Activated CD4-positive, alpha-beta T cell treated with anti-CD3 and anti-CD28 coated beads, Interleukin-2, amount 10 ng/mL, durations not matched to agents 24 days and 14 days (primary cell): ENCODE results near the gene IGSF5. TPM values are rescaled to one million over a fixed set of nuclear protein-coding genes. Genes with fewer than 3 reads are reported as not detected.

Source experiments
- DNase-seq: peaks from one replicate; pipeline ENCODE4 v3.0.0; 2022
- H3K27ac Mint-ChIP-seq: one replicate; pipeline ENCODE4 v1.8.0; 2022; ENCODE audit warnings: mild to moderate bottlenecking, mixed read lengths
- H3K27me3 Mint-ChIP-seq: one replicate; pipeline ENCODE4 v1.8.0; 2022; ENCODE audit warnings: mixed read lengths
- H3K36me3 Mint-ChIP-seq: one replicate; pipeline ENCODE4 v1.8.0; 2022; ENCODE audit warnings: low read depth, mild to moderate bottlenecking, mixed read lengths
- H3K4me1 Mint-ChIP-seq: one replicate; pipeline ENCODE4 v1.8.0; 2021; ENCODE audit warnings: mixed read lengths
- H3K4me3 Mint-ChIP-seq: one replicate; pipeline ENCODE4 v1.8.0; 2022; ENCODE audit warnings: mild to moderate bottlenecking, moderate library complexity, mixed read lengths
- H3K9me3 Mint-ChIP-seq: one replicate; pipeline ENCODE4 v1.8.0; 2021; ENCODE audit warnings: mixed read lengths
- intact Hi-C: fragments of 100-400 bp; cut with micrococcal nuclease; formaldehyde crosslinking; loops from one replicate; pipeline ENCODE4 v1.15.1; 2023
- total RNA-seq: library from RNA; stranded (reverse); gene quantifications from 2 replicates; pipeline ENCODE4 v1.2.3, GENCODE V29; 2022

IGSF5 gene
- total RNA-seq, 1 donor from 2014 or later, result not detected

DNA sequence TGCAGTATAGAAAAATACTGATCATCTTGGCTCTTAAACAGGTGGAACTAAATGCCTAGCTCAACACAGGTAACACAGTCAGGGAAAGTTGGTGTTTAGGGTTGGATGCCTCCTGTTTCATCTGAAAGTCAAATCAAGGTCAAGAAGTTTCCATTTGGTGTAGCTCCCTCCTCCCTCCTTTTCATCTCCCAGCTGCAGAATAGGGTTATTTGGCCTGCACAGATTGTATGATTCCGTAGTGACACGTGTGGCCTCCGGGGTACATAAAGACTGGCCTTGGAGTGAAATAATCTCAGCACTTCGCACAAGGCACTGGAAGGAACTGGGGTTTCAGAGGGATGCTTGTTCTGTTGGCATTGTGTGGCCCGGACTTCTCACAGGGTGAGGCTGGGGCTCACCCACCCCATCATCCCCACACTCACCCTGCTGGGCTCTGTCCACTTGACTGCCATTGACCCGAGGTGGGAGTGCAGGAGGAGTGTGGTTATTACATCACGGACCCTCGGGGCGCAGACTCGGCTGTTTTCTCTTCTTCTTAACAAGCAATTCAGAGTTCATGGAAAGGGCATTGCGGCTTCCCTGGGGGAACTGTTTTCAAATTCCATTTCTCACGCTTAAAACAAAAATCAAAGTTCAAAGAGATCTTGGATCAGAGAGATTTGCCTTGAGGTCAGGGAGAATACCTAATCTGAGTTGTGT lies 18.4 kb downstream of the IGSF5 start:
- intact Hi-C loops, result no loop called here
- no peaks in the 10 kb centered on the region for H3K36me3 Mint-ChIP-seq
- no peak for DNase-seq
- H3K27ac Mint-ChIP-seq, result no peak overlapping the region
- no peak overlapping the region for H3K4me3 Mint-ChIP-seq
- no peaks in the 10 kb centered on the region for H3K27me3 Mint-ChIP-seq
- peaks cover 4% of the 10 kb centered on the region for H3K9me3 Mint-ChIP-seq
- H3K4me1 Mint-ChIP-seq, result no peaks in the 10 kb centered on the region

DNA sequence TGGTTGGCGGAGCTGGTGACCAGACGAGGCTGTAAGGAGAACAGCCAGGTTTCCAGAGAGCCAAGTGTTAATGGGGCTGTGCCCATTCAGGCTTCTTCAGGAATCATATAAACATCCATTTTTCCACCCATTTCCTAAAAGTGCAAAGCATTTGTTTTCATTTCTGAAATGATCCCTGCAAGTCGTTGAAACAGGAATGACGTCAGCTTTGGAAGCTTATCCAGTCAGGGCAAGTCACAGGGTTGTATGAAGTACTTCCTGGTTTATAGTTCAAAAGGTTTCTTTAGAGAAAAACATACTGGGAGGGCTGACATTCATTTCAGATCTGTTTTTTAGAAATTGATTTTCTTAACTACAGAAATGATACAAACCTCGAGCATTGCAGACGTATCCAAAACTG lies 29.2 kb downstream of the IGSF5 start:
- H3K27me3 Mint-ChIP-seq, result no peaks in the 10 kb centered on the region
- intact Hi-C loops, result no loop called here
- no peak overlapping the region for H3K27ac Mint-ChIP-seq
- H3K36me3 Mint-ChIP-seq, result no peaks in the 10 kb centered on the region
- DNase-seq, result no peak
- H3K4me1 Mint-ChIP-seq, result no peaks in the 10 kb centered on the region
- H3K9me3 Mint-ChIP-seq, result no peaks in the 10 kb centered on the region
- no peak overlapping the region for H3K4me3 Mint-ChIP-seq

DNA sequence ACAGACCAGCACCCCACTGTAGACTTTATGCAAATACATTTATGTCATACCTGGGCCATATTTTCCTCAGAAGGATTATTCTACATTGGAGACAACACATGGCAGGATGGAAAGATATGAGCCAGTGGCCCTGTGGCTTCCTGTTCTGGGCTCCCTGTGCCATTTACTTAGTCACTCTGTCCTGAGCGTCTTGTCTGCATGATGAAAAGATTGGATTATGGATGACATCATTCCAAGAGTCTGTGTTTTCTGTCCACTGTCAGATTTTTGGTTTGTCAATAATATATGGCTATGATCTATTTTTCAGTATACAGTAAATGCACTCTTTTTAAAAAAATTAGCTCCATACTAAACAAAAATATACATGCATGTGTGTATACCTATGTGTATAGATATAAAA lies 30.8 kb downstream of the IGSF5 start:
- no peaks in the 10 kb centered on the region for H3K4me1 Mint-ChIP-seq
- no peaks in the 10 kb centered on the region for H3K36me3 Mint-ChIP-seq
- H3K4me3 Mint-ChIP-seq, result no peak overlapping the region
- no peaks in the 10 kb centered on the region for H3K9me3 Mint-ChIP-seq
- no peak overlapping the region for H3K27ac Mint-ChIP-seq
- no peaks in the 10 kb centered on the region for H3K27me3 Mint-ChIP-seq
- intact Hi-C loops, result no loop called here
- DNase-seq, result no peak

DNA sequence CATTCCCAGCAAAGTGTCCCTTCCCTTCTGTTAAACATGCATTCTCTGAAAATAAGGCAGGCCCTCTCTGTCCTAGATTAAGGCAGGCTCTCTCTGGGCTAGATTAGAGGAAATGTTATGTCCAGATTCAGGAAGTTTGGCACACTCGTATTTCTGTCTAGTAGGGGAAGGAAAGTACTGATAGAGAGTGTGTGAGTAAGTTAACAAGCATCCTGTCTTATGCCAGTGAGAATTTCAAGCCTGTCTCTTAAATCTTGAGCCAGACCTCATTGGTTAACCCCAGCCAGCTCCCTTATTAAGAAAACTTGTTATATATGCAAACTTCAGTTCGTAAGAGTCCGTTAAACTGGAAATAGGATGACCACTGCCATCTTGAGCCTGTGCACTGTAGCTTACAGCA lies 31.6 kb downstream of the IGSF5 start:
- no peak overlapping the region for H3K4me3 Mint-ChIP-seq

DNA sequence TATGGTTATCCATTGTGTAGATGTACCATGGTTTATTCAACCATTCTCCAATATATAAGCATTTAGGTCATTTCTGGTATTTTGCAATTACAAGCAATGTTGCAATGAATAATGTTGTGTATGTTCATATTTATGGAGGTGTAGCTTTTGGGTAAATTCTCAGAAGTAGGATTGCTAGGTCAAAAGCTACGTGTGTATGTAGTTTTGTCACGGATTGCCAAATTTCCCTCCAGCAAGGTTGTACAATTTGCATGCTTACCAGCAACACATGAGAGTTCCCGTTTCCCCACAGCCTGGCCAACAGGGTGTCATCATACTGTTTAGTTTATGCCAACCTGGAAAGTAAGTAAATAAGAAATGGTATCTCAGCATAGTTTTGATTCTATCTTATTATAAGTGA lies 36.3 kb downstream of the IGSF5 start:
- Mint-ChIP-seq H3K36me3 (no peaks in the 10 kb centered on the region), H3K4me3 (no peak overlapping the region), H3K9me3 (no peaks in the 10 kb centered on the region), H3K4me1 (no peaks in the 10 kb centered on the region), H3K27me3 (no peaks in the 10 kb centered on the region), H3K27ac (no peak overlapping the region)
- no peak for DNase-seq
- intact Hi-C loops, result no loop called here

More for the DNA sequence above, 31.6 kb downstream of the IGSF5 start:
- no peak for DNase-seq
- no peaks in the 10 kb centered on the region for H3K36me3 Mint-ChIP-seq
- H3K9me3 Mint-ChIP-seq, result no peaks in the 10 kb centered on the region
- H3K27ac Mint-ChIP-seq, result no peak overlapping the region
- intact Hi-C loops, result no loop called here
- H3K27me3 Mint-ChIP-seq, result no peaks in the 10 kb centered on the region
- H3K4me1 Mint-ChIP-seq, result no peaks in the 10 kb centered on the region

DNA sequence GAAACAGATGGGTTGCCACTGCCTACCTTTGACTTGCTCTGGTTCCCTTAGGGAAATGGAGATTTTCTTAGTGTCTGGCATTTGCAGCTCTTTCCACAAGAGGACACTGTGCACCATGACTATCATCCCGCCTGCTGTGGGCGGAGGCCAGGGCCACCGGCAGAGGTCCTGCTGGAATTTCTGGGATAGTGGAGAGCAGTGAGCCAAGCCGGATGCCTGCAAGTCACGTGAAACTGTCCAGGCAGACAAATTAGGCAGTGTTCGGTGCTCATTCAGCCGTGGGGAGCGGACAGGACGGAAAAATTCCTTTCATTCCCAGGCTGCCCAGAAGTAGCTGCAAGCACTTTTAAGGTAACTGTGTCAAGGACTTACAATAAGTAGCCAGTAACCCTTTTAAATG lies 43.4 kb downstream of the IGSF5 start:
- Mint-ChIP-seq H3K36me3 (no peaks in the 10 kb centered on the region), H3K4me1 (no peaks in the 10 kb centered on the region), H3K27me3 (no peaks in the 10 kb centered on the region), H3K27ac (no peak overlapping the region), H3K4me3 (no peak overlapping the region), H3K9me3 (no peaks in the 10 kb centered on the region)
- no peak for DNase-seq
- intact Hi-C loops, result no loop called here

DNA sequence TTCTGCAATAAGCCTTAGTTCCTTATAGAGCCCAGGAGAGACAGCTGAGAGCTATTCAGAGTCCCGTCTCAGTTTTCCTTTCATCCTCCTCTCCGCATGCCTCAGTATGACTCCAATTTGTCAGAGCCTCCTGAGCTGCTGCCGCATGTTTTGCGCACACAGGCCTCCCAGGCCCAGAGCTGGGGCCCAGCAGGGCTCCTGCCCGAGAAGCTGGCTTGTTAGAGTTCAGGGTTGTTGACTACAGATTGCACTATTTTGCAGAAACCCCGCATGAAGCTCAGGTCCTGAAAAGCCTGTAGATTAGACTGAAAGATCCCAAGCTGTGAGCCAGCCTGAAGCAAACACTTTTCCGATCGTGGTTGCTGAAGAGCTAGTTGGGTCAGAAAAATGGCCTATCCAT lies 51.5 kb downstream of the IGSF5 start:
- Mint-ChIP-seq H3K27me3 (no peaks in the 10 kb centered on the region), H3K4me1 (no peaks in the 10 kb centered on the region), H3K4me3 (no peak overlapping the region), H3K27ac (no peak overlapping the region), H3K9me3 (no peaks in the 10 kb centered on the region), H3K36me3 (no peaks in the 10 kb centered on the region)
- intact Hi-C loops, result no loop called here
- no peak for DNase-seq

DNA sequence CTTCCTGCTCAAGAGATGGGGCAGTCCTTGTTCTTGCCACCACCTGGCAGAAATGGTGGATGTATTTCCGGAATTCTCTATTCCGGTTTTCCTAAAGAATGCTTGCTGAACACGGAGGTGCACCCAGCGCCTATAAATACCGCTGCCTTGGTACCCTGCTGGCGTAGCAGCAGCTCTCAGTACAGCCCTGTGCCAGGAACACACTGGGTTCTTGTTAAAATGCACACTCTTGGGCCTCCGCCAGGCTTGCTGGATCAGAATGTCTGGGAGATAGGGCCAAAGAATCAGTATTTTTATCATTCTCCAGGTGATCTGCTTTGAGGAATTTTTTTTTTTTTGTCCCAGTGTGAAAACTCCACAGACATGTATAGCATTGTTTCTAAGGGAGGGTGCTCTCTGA lies 54.2 kb downstream of the IGSF5 start:
- H3K9me3 Mint-ChIP-seq, result no peaks in the 10 kb centered on the region

DNA sequence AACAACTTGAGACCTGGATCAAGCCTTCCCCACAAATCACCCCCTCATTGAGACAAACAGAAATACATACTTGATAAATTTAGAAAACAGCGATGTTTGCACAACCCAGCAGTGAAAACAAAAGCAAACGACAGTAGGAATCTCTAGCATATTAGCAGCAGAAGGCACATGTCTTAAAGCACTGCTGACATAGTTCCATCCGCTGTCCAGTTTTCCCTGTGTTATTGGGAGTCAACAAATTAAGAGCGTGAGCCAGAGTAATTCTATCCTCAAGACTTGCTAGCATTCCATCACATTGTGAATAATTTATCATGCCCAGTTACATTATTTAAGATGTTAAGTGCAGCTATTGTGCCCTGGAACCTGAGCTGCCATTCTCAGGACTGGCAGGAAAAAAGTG lies 55.3 kb downstream of the IGSF5 start:
- H3K27ac Mint-ChIP-seq, result no peak overlapping the region
- H3K27me3 Mint-ChIP-seq, result no peaks in the 10 kb centered on the region
- intact Hi-C loops, result no loop called here

More for the DNA sequence above, 54.2 kb downstream of the IGSF5 start:
- Mint-ChIP-seq H3K4me3 (no peak overlapping the region), H3K36me3 (no peaks in the 10 kb centered on the region), H3K27me3 (no peaks in the 10 kb centered on the region), H3K27ac (no peak overlapping the region), H3K4me1 (no peaks in the 10 kb centered on the region)
- DNase-seq, result no peak
- intact Hi-C loops, result no loop called here

DNA sequence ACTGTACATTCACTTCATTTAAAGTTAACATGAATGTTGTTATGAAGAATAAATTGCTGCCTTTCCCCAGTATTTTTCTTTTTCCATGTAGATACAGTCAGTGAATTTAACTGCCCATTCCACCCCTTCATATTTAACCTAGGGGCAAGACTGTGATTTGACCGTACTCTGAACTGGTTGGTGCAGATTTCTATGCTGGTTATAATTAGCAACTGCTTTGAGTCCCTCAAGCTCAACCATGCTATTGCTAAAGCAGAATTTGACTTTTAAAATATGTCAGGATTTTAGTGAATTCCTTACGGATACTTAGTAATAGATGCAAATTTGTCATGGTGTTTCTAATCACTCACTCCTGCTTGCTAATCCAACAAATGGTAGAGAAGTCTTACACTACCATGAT lies 57.2 kb downstream of the IGSF5 start:
- intact Hi-C loops, result no loop called here
- Mint-ChIP-seq H3K4me1 (no peaks in the 10 kb centered on the region), H3K9me3 (no peaks in the 10 kb centered on the region), H3K27ac (no peak overlapping the region), H3K36me3 (no peaks in the 10 kb centered on the region), H3K4me3 (no peak overlapping the region), H3K27me3 (no peaks in the 10 kb centered on the region)
- no peak for DNase-seq

More for the DNA sequence above, 55.3 kb downstream of the IGSF5 start:
- H3K9me3 Mint-ChIP-seq, result no peaks in the 10 kb centered on the region
- H3K4me1 Mint-ChIP-seq, result no peaks in the 10 kb centered on the region
- DNase-seq, result no peak
- no peaks in the 10 kb centered on the region for H3K36me3 Mint-ChIP-seq
- no peak overlapping the region for H3K4me3 Mint-ChIP-seq

DNA sequence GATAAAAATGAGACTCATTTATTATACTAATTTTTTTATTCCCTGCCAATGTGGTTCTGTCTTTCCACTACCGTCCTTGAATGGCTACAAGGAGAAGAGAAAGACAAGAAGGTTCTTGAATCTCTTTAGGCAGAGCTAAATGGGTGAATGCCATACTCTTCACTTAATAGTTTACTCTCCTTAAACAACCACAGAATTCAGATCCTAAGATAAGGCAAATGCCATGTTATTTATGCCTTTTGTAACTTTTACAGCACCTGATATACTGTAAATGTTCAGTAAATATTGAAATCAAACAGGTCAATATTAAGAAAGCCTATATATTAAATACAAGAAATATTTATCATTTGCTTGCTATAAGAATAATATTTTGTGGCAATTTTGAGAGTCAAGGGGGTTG lies 58.4 kb downstream of the IGSF5 start:
- Mint-ChIP-seq H3K27me3 (no peaks in the 10 kb centered on the region), H3K36me3 (no peaks in the 10 kb centered on the region), H3K9me3 (no peaks in the 10 kb centered on the region), H3K4me1 (no peaks in the 10 kb centered on the region), H3K27ac (no peak overlapping the region), H3K4me3 (no peak overlapping the region)
- DNase-seq, result no peak
- intact Hi-C loops, result no loop called here

DNA sequence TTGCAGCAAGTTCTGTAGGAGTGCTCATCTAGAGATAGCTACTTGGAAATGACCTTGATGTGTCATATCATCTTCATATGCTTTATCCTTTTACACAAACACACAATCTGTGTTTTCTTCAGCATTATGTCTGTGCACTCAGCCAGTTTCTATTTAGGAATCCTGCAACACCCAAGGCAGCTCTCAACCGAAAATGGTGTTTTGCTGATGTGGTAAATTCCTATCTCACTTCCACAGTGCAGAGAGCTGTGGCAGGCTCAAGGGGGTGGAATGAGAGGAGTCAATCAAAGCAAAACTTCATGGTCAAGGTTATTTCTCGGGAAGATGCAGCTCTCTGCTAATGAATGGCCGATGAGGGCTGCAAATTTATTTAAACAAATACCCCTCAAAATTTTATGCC lies 59.3 kb downstream of the IGSF5 start:
- intact Hi-C loops, result no loop called here
- H3K4me3 Mint-ChIP-seq, result no peak overlapping the region
- H3K4me1 Mint-ChIP-seq, result no peaks in the 10 kb centered on the region
- no peak overlapping the region for H3K27ac Mint-ChIP-seq
- no peaks in the 10 kb centered on the region for H3K27me3 Mint-ChIP-seq
- H3K9me3 Mint-ChIP-seq, result no peaks in the 10 kb centered on the region
- H3K36me3 Mint-ChIP-seq, result no peaks in the 10 kb centered on the region
- DNase-seq, result no peak

DNA sequence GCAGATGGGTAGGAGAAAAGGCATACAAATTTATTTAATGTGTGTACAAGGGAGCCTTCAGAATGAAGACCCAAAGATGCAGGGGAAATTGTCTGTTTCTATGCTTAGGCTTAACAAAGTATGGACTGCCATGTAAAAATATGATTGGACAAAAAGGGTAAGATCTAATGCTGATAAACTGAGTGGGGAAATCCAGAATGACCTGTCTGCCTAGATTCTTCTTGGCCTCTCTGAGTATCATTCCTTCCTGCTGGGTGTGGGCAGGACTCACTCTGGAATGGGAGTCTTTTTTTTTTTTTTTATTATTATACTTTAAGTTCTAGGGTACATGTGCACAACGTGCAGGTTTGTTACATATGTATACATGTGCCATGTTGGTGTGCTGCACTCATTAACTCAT lies 61.0 kb downstream of the IGSF5 start:
- Mint-ChIP-seq H3K9me3 (no peaks in the 10 kb centered on the region), H3K4me1 (no peaks in the 10 kb centered on the region), H3K36me3 (no peaks in the 10 kb centered on the region), H3K27ac (no peak overlapping the region), H3K27me3 (no peaks in the 10 kb centered on the region), H3K4me3 (no peak overlapping the region)
- DNase-seq, result no peak
- intact Hi-C loops, result no loop called here

DNA sequence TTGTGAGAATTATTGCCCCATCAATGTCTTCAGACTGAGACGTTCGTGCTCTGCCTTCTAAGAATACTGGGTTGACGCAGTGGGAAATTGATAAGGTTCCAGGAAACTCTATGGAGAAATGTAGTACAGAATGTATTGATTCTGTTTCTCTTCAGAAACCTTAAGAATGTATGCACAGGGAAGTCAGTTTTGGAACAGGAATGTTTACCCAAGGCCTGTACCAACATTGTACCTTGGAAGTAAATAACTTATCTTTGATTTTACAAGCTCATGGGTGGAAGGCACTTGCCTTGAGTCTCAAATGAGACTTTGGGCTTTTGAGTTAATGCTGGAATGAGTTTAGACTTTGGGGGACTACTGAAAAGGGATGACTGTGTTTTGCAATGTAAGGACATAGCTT lies 62.8 kb downstream of the IGSF5 start:
- intact Hi-C loops, result no loop called here
- H3K36me3 Mint-ChIP-seq, result no peaks in the 10 kb centered on the region
- H3K27me3 Mint-ChIP-seq, result no peaks in the 10 kb centered on the region
- no peak overlapping the region for H3K4me3 Mint-ChIP-seq
- no peak overlapping the region for H3K27ac Mint-ChIP-seq
- DNase-seq, result no peak
- no peaks in the 10 kb centered on the region for H3K4me1 Mint-ChIP-seq
- no peaks in the 10 kb centered on the region for H3K9me3 Mint-ChIP-seq

DNA sequence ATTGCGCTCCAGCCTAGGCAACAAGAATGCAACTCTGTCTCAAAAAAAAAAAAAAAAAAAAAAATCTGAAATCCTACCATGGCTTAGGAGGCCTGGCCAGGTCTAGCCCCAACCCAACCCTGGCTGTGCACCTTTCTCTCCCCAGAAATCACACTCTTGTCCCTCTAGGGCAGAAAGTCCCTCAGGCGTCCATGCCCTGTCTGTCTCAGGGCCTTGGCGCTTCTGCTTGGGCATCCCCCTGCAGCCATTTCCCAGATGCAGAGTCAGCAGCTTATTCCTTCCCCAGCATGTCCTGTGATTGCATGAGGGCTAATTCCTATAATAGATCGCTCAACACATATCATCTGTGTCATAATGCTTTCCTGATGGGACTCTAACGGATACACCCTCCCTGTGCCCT lies 65.0 kb downstream of the IGSF5 start:
- DNase-seq, result no peak
- no peaks in the 10 kb centered on the region for H3K4me1 Mint-ChIP-seq
- intact Hi-C loops, result no loop called here
- H3K4me3 Mint-ChIP-seq, result no peak overlapping the region
- H3K36me3 Mint-ChIP-seq, result no peaks in the 10 kb centered on the region
- H3K27me3 Mint-ChIP-seq, result no peaks in the 10 kb centered on the region
- no peak overlapping the region for H3K27ac Mint-ChIP-seq
- H3K9me3 Mint-ChIP-seq, result no peaks in the 10 kb centered on the region
